GM18873 (cell line): ENCODE data around the gene NFATC2IP.
"Not testable (repeated sequence)": the region's sequence is repeated elsewhere in the genome, so short reads cannot be mapped to it uniquely, and the experiment has no call there.

Experiments
- ATAC-seq: cut with Tn5 transposase; IDR thresholded peaks from one replicate; pipeline ENCODE4 v1.9.1; 2021; ENCODE audit warnings: mild to moderate bottlenecking, moderate library complexity, moderate number of reproducible peaks; ENCODE audit not compliant: unreplicated experiment, low FRiP score

The NFATC2IP gene

DNA sequence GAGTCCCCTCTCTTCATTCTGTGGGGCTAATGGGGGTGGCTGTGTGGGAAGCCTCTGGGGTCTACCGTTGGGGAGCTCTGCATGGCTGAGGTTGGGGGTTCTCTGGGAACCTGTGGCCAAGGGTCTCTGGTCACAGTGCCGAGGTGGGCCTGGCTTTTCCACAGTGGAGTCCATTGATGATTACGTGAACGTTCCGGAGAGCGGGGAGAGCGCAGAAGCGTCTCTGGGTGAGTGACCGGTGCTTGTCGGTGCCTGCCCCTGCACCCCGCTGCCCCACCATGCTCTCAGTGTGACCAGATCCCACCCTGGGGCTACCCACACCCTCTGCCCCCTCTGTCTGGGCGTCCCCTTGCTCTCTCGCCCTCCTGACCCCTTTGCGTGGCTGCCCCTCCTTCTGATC lies 38.6 kb downstream of the NFATC2IP start:
- no peak for ATAC-seq

DNA sequence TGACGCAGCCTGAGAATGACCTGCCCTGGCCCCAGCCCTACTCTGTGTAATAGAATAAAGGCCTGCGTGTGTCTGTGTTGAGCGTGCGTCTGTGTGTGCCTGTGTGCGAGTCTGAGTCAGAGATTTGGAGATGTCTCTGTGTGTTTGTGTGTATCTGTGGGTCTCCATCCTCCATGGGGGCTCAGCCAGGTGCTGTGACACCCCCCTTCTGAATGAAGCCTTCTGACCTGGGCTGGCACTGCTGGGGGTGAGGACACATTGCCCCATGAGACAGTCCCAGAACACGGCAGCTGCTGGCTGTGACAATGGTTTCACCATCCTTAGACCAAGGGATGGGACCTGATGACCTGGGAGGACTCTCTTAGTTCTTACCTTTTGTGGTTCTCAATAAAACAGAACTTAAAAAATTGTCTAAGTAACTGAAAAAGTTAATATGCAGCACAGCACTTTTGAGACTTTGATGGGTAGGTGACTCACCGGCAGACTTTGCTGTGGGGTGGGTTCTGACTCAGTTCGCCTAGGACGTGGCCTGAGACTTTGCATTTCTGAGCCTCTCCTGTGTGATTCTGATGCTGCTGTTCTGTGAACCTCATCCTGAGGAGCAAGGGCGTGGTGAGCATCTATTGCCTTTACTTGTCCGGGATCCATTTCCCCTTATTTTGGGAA lies 39.8 kb downstream of the NFATC2IP start:
- ATAC-seq, result no peak

DNA sequence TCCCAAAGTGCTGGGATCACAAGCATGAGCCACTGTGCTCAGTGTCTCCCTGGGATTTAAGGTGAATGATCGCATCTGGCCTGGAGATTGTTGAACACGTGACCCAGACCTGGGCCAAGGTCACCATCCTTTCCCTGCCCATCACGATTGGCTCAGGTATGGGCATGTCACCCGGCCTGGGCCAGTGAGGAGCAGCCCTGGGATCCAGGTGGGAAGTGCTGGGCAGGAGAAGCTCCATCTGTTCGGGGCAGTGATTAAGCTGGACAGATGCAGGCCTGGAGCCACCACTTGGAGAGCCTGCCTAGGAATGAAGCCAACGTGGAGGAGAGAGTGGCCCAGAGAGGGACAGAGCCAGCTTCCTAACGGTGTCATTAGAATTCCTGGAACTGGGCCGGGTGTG lies 41.0 kb downstream of the NFATC2IP start:
- ATAC-seq, result no peak

DNA sequence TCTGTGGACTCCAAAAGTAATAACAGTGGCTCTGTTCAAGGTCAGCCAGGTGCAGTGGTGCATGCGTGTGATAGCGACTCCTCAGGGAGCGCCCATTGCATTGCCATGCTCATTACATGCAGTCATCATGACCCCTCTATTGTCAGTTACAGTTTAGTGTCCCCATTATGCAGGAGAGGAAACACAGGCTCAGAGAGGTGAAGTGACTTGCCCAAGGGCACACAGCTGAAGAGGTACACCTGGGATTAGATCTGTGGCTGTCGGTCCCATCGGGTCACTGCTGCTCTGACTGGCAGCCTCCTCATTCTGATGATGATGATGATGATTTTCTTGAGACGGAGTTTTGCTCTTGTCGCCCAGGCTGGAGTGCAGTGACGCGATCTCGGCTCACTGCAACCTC lies 41.8 kb downstream of the NFATC2IP start:
- no peak for ATAC-seq

DNA sequence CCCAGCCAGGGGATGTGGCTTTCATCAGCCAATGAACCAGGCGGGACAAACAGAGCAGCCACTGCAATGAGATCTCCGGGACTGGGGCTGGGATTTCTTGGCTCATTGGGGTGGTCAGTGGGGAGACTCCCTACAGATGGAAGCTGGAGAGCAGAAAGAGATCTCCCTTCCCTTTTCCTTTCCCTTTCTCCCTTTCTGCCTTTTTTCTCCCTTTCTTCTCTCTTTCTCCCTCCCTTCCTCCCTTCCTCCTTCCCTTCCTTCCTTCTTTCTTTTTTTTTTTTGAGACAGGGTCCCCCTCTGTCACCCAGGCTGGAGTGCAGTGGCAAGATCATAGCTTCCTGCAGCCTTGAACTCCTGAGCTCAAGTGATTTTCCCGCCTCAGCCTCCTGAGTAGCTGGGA lies 48.1 kb downstream of the NFATC2IP start:
- no peak for ATAC-seq

DNA sequence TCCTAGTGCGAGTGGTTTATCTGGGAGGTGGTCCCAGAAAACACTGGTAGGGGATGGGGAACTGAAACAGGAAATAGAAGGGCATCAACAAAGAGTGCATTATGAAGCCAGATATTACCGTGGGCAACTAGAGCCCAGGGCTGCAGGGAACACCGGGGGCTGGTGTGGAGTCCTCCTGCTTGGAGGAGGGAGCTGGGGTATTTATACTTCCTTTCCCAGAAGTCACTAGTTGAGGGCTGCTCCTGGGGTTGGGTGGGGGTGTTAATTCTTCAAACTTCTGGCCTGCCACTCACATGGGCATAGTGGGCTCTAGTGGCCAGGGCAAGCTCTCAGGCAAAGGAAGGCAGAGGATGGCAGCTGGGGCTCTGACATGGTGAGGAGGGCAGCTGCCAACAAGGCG lies 48.8 kb downstream of the NFATC2IP start:
- ATAC-seq, result no peak

DNA sequence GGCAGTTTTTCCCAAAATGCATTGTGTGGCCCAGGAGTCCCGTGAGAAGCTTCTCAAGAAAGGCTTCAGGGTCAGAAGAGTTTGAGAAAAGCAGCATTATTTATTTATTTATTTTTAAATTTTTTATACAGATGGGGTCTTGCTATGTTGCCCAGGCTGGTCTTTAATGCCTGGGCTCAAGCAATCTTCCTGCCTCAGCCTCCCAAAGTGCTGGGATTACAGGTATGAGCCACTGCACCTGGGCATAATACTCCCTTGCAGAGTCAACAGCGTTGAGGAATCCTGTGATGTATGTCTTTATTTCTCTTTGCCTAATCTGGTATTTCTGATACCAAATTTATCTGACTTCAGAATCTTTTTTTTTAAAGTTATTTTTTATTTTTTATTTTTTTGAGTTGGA lies 49.3 kb downstream of the NFATC2IP start:
- no peak for ATAC-seq

DNA sequence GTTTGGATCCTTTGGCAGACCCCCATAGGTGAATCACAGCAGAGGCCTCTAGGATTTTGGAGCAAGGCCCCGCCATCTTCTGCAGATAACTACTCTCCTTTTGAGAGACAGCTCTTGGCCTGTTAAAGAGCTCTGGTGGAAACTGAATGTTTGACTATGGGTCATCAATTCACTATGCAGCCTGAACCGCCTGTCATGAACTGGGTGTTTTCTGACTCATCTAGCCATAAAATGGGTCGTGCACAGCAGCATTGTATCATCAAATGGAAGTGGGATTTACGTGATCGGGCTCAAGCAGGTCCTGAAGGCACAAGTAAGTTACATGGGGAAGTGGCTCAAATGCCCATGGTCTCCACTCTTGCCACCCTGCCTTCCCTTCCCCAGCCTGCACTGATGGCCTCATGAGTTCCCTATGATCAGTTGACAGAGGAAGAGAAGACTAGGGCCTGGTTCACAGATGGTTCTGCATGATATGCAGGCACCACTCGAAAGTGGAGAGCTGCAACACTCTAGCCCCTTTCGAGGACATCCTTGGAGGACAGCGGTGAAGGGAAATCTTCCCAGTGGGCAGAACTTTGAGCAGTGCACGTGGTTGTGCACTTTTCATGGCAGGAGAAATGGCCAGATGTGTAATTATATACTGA lies 53.9 kb downstream of the NFATC2IP start:
- ATAC-seq, result not testable (repeated sequence)

DNA sequence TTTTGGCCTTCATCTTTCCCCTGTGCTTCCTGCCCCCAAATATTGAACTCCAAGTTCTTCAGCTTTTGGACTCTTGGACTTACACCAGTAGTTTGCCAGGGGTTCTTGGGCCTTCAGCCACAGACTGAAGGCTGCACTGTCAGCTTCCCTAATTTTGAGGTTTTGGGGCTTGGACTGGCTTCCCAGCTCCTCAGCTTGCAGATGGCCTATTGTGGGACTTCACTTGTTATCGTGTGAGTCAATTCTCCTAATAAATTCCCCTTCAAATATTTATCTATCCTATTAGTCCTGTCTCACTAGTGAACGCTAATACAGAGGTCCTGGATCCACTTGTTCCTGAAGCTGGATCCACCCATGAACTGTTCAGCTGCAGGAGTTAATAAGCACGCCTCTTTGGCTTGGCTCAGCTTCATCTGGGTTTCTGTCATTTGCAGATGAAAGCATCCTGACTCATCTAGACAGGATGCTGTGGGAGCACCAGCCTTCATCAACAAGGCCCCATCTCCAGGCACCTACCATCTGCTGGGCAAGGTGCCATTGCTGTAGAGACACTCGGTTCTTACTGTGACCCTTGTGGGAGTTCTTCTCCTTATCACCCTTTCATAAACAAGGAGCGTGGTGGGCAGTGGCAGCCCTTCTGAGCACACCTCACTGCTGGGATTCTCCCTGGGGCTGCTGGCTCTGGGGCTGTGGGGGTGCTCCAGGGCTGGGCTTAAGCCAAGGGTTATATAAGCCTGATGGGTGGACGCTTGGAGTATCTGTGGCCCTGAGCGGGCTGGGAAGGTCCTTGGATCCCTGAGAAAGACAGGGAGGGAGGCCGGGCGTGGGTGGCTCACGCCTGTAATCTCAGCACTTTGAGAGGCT lies 57.2 kb downstream of the NFATC2IP start:
- no peak for ATAC-seq

DNA sequence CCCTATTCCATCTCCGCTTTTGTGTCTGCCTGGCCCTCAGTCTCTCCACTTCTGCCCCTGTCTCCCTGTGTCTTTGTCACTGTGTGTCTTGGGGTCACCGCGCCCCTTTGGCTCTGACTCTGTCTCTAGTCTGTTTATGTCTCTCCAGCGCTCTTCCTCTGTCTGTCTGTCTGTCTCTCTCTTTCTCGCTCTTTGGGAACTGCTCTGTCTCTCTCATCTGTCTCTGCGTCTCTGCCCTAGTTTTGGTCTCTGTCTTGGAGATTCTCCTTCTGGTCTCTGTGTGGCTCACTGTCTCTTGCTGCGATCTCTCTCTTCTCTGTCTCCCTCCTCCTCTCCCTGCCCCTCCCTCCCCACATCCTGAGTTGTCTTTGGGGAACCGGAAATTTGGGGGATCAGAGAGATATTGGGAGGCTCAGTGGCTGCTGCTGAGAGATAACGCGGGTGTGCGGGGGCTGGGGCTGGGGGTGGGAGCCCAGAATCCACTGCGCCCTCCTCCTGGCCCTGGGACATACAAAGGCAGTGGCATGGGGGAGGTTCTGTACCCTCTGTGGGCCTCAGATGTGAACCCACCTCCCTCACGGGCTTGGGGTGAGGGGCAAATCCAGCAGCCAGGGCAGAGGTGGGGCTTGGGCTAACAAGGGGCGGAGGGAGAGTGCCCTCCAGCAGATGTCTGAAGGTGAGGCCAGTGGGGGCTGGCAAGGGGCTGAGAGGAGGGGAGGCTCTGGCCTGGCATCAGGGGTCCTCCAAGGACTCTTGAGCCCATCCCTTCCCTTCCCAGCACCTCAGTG lies 58.5 kb downstream of the NFATC2IP start:
- no peak for ATAC-seq

DNA sequence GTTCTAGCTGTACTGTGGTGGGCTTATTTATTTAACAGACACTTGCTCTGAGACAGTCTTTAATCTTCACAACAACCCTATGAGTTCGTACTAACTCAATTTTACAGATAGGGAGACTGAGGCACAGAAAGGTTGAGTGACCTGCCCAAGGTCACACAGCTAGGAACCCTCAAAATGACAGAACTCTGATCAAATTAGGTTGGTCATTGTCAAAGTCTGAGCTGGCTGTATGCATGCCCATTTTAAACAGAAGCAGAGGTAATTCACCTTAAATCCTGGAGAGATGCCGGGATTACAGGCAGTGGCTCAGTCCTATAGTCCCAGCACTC lies 59.1 kb downstream of the NFATC2IP start:
- no peak for ATAC-seq

DNA sequence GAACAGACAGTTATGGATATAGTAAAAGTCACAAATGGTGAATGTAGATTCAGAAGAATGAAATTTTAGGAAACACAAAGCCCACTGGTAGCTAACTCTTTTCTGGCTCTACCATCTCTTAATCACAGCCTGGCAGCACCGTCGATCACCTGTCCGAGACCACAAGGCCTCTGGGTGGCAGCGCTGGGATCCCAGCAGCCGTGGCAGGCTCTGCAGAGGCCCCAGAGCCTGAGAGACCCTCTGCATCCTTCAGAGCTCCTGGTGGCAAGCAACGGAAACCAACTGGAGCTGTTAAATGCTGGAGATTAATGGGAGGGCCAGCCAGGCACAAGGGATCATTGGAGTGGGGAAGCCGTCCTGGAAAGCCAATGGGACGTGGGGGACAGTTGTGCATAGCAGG lies 60.4 kb downstream of the NFATC2IP start:
- ATAC-seq, result no peak

DNA sequence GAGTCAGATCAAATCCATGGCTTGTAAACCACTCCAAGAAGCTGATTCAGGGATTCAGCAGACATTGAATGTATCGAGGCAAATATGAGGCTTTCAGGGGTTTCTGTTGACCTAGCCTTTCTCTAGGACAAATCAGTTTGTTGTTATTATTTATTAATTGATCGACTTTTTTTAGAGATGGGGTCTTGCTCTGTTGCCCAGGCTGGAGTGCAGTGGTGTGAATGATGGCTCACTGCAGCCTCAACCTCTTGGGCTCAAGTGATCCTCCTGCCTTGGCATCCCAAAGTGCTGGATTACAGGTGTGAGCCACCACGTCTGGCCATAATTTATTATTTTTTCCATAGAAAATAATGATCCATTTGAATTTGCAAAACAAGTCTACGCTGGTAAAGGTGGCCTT lies 61.1 kb downstream of the NFATC2IP start:
- no peak for ATAC-seq

DNA sequence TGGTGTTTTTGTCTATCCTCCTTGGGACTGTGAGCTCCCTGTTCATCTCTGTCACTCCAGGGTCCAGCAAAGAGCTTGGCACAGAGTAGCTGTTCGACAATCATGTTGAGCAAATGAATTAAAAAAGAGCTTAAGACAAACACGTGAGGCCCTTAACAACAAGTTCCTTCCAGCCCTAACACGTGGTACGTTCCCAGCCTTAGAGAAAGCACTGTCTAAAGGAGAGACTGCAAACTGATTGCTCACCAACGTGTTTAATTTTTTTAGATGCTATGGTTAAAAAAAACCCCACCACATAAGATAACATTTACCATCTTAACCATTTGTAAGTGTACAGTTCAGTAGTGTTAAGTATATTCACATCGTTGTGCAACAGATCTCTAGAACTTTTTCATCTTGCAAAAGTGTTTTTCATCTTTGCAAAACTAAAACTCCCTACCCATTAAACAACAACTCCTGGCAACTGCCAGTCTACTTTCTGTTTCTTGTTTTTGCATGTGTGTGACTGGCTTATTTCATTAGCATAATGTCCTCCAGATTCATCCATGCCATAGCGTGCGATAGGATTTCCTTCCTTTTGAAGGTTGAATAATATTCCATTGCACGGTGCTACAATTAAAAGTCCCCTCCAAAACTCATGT lies 62.3 kb downstream of the NFATC2IP start:
- no peak for ATAC-seq

DNA sequence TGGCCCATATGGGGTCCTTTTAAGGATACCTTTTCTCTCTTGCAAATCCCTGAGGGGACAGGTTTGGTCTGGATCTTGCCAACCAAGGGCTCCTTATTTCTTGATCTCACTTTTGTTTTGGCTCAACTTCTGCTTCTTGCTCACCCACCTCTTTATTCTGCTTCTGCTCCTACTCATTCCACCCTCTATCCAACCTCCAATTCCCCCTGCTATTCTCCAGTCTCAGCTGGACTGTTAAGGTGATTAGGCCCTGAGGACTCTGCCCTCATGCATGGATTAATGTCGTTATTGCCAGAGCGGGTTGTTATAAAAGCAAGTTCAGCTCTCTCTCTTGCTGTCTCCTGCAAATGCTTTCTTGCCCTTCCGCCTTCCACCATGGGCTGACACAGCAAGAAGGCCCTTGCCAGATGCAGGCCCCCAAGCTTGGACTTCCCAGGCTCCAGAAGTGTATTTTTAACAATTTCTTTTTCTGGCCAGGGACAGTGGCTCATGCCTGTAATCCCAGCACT lies 63.9 kb downstream of the NFATC2IP start:
- ATAC-seq, result no peak
